ENCODE measurements around the gene DDIAS.
"Not testable (repeated sequence)": the region's sequence is repeated elsewhere in the genome, so short reads cannot be mapped to it uniquely, and the experiment has no call there.

DDIAS gene

DNA sequence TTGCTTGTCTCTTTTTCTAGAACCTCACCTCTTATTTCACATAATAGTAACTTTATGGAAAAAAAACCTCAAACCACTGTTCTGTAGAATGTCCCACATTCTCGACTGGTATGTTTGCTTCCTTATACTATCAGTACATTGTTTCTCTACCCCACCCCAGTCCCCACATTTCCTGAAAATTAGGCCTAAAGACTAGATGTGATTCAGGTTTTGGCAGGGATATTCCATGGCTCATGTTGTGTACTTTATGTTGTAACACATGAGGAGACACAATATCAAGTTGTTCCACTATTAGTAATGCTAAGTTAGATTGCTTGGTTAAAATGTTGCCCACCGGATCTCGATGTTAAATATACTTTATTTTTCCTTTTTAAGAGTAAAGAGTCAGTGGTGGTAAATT, 34.7 kb downstream of the DDIAS start:
- no peak overlapping the region for H3K4me3 ChIP-seq (replicated peaks; ENCODE audit: low read depth, low read length)
- no peak for DNase-seq (ENCODE audit: extremely low read depth, low read depth)
- TF ChIP-seq, protein P1, sequence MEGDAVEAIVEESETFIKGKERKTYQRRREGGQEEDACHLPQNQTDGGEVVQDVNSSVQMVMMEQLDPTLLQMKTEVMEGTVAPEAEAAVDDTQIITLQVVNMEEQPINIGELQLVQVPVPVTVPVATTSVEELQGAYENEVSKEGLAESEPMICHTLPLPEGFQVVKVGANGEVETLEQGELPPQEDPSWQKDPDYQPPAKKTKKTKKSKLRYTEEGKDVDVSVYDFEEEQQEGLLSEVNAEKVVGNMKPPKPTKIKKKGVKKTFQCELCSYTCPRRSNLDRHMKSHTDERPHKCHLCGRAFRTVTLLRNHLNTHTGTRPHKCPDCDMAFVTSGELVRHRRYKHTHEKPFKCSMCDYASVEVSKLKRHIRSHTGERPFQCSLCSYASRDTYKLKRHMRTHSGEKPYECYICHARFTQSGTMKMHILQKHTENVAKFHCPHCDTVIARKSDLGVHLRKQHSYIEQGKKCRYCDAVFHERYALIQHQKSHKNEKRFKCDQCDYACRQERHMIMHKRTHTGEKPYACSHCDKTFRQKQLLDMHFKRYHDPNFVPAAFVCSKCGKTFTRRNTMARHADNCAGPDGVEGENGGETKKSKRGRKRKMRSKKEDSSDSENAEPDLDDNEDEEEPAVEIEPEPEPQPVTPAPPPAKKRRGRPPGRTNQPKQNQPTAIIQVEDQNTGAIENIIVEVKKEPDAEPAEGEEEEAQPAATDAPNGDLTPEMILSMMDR (IDR thresholded peaks at IDR 0.05; ENCODE audit: low read depth, low read length, missing control alignments): no peak

DNA sequence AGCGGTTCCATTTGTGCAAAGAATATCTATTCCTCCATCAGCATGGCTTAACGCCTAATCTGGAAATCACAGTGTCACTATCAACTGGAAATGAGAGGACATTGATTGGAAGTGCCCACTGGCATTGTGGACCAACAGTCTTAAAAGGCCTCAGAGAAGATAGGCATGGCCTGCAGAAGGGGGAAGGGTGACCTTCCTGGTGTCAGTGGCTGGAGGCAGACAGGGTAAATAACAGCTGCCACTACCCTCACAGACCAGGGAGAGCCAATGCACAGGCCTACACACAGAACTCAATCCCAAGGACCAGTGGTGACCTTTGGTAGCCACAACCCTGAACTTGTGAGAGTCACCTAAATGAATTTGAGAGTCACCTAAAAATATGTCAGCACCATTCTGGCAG, 36.0 kb downstream of the DDIAS start:
- TF ChIP-seq, protein P1 (IDR thresholded peaks at IDR 0.05; ENCODE audit: low read depth, low read length, missing control alignments): no peak
- DNase-seq (ENCODE audit: extremely low read depth, low read depth): no peak
- no peak overlapping the region for H3K4me3 ChIP-seq (replicated peaks; ENCODE audit: low read depth, low read length)

GRCh38 chr11:82939456-82939855, 37.9 kb downstream of the DDIAS start:
- TF ChIP-seq, protein P1 (IDR thresholded peaks at IDR 0.05; ENCODE audit: low read depth, low read length, missing control alignments): no peak
- DNase-seq (ENCODE audit: extremely low read depth, low read depth): no peak

GRCh38 chr11:82942376-82942775, 40.8 kb downstream of the DDIAS start:
- no peak overlapping the region for H3K4me3 ChIP-seq (replicated peaks; ENCODE audit: low read depth, low read length)
- no peak for DNase-seq (ENCODE audit: extremely low read depth, low read depth)
- TF ChIP-seq, protein P1 (IDR thresholded peaks at IDR 0.05; ENCODE audit: low read depth, low read length, missing control alignments): no peak

More at GRCh38 chr11:82939456-82939855, 37.9 kb downstream of the DDIAS start:
- no peak overlapping the region for H3K4me3 ChIP-seq (replicated peaks; ENCODE audit: low read depth, low read length)

DNA sequence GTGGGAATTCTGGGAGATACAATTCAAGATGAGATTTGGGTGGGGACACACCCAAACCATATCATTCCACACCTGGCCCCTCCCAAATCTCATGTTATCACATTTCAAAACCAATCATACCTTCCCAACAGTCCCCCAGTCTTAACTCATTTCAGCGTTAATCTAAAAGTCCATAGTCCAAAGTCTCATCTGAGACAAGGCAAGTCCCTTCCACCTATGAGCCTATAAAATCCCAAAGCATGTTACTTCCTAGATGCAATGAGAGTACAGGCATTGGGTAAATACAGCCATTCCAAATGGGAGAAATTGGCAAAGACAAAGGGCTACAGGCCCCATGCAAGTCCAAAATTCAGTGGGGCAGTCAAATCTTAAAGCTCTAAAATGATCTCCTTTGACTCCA, 41.9 kb downstream of the DDIAS start:
- not testable (repeated sequence) for H3K4me3 ChIP-seq (replicated peaks; ENCODE audit: low read depth, low read length); DNase-seq (ENCODE audit: extremely low read depth, low read depth)

GRCh38 chr11:82944198-82944597, 42.7 kb downstream of the DDIAS start:
- no peak for DNase-seq (ENCODE audit: extremely low read depth, low read depth)
- no peak overlapping the region for H3K4me3 ChIP-seq (replicated peaks; ENCODE audit: low read depth, low read length)
- TF ChIP-seq, protein P1 (IDR thresholded peaks at IDR 0.05; ENCODE audit: low read depth, low read length, missing control alignments): no peak

GRCh38 chr11:82945041-82945440, 43.5 kb downstream of the DDIAS start:
- not testable (repeated sequence) for DNase-seq (ENCODE audit: extremely low read depth, low read depth); H3K4me3 ChIP-seq (replicated peaks; ENCODE audit: low read depth, low read length)

DNA sequence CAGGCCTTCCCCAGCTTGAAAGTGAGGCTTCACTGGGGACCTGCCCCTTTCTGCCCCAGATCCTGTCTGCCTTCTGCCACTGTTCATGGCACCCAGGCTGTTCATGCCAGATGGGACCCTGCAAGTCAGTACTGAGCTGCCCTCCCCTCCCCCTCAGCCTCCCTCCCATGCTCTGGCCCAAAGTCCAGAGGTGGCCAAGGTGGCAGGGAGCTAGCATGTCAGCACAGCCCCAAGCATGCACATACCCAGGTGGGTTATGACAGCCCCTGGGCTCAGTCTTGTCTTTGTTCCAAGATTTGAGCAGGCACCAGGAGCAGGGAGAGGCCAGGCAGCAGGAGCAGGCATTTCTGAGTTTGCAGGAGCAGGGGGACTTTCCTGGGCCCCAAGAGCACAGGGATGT, 44.1 kb downstream of the DDIAS start:
- no peak overlapping the region for H3K4me3 ChIP-seq (replicated peaks; ENCODE audit: low read depth, low read length)
- no peak for DNase-seq (ENCODE audit: extremely low read depth, low read depth)
- TF ChIP-seq, protein P1 (IDR thresholded peaks at IDR 0.05; ENCODE audit: low read depth, low read length, missing control alignments): no peak
